ENCODE data around the gene B3GALNT2.

DNA sequence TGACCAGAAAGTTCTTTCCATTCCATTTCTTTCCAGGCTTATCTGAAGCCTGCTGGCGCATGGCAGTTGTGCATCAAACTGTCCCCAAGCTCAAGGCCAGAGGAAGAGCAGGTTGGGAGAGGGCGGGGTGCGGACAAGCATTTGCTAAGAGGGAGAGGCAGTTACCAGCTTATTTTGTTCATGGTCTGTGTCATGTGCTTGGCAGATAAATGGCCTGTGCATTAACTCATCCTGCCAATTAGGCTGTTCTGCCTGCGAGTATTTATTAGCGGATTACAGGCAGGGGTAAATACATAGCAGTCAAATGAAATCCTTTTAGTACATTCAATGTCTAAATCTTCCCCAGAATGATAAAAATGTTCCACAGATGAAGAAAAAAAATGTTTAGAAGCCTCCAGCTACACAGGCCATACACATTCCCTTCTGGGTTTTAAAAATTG, 48.9 kb upstream of the B3GALNT2 start:
- TF ChIP-seq, protein P1, sequence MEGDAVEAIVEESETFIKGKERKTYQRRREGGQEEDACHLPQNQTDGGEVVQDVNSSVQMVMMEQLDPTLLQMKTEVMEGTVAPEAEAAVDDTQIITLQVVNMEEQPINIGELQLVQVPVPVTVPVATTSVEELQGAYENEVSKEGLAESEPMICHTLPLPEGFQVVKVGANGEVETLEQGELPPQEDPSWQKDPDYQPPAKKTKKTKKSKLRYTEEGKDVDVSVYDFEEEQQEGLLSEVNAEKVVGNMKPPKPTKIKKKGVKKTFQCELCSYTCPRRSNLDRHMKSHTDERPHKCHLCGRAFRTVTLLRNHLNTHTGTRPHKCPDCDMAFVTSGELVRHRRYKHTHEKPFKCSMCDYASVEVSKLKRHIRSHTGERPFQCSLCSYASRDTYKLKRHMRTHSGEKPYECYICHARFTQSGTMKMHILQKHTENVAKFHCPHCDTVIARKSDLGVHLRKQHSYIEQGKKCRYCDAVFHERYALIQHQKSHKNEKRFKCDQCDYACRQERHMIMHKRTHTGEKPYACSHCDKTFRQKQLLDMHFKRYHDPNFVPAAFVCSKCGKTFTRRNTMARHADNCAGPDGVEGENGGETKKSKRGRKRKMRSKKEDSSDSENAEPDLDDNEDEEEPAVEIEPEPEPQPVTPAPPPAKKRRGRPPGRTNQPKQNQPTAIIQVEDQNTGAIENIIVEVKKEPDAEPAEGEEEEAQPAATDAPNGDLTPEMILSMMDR (IDR thresholded peaks at IDR 0.05): no peak
- no peak for TF ChIP-seq POLR2AphosphoS5 (IDR thresholded peaks at IDR 0.05)

Data from breast epithelium (tissue), 3 donors.